HL-60 (cell line): Measurements from ENCODE around the gene PDE4B.

Experiments used
- REST ChIP-seq: IDR thresholded peaks from 2 replicates; pipeline ENCODE4 v1.6.1; 2012; ENCODE audit warnings: low read depth; ENCODE audit not compliant: insufficient replicate concordance
- TF ChIP-seq, protein P1 (sequence below): IDR thresholded peaks from one replicate; pipeline ENCODE4 v1.5.1; 2011; ENCODE audit warnings: low read length, control low read depth, inconsistent platforms; ENCODE audit not compliant: insufficient read depth

DNA sequence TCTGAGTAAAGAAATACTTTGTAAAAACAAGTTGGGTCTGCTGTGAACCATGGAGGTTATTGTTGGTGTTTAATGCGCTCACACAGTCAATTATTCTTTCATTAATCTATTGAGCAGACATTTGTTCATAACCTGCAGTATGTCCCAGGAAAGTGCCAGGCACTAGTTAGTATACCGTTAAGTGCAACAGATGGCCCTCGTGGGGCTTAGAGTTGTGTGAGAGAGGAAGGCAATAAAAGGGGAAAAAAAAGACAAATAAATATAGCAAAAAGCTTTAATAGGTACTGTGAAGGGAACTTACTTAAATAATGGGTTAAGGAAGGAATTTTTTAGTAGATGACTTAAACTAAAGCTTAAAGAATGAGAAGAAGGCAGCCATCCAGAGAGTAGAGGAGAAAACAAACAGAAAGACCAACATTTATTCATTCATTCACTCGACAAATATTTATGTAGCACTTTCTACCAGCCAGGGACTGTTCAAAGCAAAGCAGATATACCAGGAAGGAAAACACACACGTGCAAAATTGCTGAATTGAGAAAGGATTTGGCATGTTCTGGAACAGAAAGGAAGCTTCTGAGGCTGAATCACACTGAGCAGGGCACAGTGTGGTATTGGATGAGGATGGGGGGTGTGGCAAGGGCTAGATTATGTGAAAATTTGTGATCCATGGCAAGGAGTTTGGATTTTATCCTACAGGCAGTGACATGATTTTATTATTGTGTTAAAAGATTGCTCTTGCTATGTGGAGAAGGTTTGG lies 445.2 kb downstream of the PDE4B start:
- TF ChIP-seq REST, result no peak
- TF ChIP-seq, protein P1, sequence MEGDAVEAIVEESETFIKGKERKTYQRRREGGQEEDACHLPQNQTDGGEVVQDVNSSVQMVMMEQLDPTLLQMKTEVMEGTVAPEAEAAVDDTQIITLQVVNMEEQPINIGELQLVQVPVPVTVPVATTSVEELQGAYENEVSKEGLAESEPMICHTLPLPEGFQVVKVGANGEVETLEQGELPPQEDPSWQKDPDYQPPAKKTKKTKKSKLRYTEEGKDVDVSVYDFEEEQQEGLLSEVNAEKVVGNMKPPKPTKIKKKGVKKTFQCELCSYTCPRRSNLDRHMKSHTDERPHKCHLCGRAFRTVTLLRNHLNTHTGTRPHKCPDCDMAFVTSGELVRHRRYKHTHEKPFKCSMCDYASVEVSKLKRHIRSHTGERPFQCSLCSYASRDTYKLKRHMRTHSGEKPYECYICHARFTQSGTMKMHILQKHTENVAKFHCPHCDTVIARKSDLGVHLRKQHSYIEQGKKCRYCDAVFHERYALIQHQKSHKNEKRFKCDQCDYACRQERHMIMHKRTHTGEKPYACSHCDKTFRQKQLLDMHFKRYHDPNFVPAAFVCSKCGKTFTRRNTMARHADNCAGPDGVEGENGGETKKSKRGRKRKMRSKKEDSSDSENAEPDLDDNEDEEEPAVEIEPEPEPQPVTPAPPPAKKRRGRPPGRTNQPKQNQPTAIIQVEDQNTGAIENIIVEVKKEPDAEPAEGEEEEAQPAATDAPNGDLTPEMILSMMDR, result no peak
